ENCODE data around the gene ADH4.

- no peak for TF ChIP-seq POLR2A (IDR thresholded peaks at IDR 0.05)
- TF ChIP-seq CTCF (IDR thresholded peaks at IDR 0.05), result no peak
Observed at GRCh38 chr4:99100876-99101275, 43.2 kb downstream of the ADH4 start.
